Activated naive CD4-positive, alpha-beta T cell treated with anti-CD3 and anti-CD28 coated beads, Interleukin-2, amount 50 U/mL, for 72 hours (primary cell): ENCODE results near the gene HDLBP. TPM values are rescaled to one million over a fixed set of nuclear protein-coding genes. Genes with fewer than 3 reads are reported as not detected.
"Not testable (repeated sequence)": the region's sequence is repeated elsewhere in the genome, so short reads cannot be mapped to it uniquely, and the experiment has no call there.

Experiments used
- ATAC-seq, 2 donors: fragments of 150-1000 bp; cut with Tn5 transposase; 2 replicates each; pipeline ENCODE4 v1.10.0; 2021; ENCODE audit warnings: mild to moderate bottlenecking in 2 of 2, moderate library complexity in 2 of 2
- DNase-seq, 2 donors: peaks; one replicate each; pipeline ENCODE4 v3.0.0; 2021 to 2022; ENCODE audit warnings: low spot score in 2 of 2
- H3K27ac Mint-ChIP-seq, 2 donors: one replicate each; pipeline ENCODE4 v1.8.0; 2022; ENCODE audit warnings: mild to moderate bottlenecking in 2 of 2, mixed read lengths in 2 of 2
- H3K36me3 Mint-ChIP-seq, 2 donors: one replicate each; pipeline ENCODE4 v1.8.0; 2022; ENCODE audit warnings: mixed read lengths in 2 of 2
- H3K9me3 Mint-ChIP-seq, 2 donors: one replicate each; pipeline ENCODE4 v1.8.0; 2022; ENCODE audit warnings: mixed read lengths in 2 of 2
- total RNA-seq, 2 donors: library from RNA; stranded (reverse); gene quantifications; one replicate each; pipeline ENCODE4 v1.2.3, GENCODE V29; 2022

Gene HDLBP
- total RNA-seq, 2 donors from 2014 or later = 276 to 297 TPM

- H3K36me3 Mint-ChIP-seq = peaks cover 6 to 28% of the 10 kb centered on the region in 2 donors
- peak overlapping the region in 1 of 2 donors; percentile 71 for H3K27ac Mint-ChIP-seq
- no peak for ATAC-seq
- no peaks in the 10 kb centered on the region for H3K9me3 Mint-ChIP-seq
- DNase-seq = no peak
Observed at GRCh38 chr2:241340631-241341163, 25.2 kb upstream of the HDLBP start.

GRCh38 chr2:241339839-241340630 lies 24.6 kb upstream of the HDLBP start:
- peak overlapping the region in 1 of 2 donors; percentile 25 for H3K27ac Mint-ChIP-seq
- DNase-seq (no peak), ATAC-seq (no peak)
- H3K36me3 Mint-ChIP-seq = peaks cover 6 to 28% of the 10 kb centered on the region in 2 donors
- H3K9me3 Mint-ChIP-seq = no peaks in the 10 kb centered on the region

GRCh38 chr2:241334813-241335212 lies 19.3 kb upstream of the HDLBP start:
- Mint-ChIP-seq H3K9me3 (no peaks in the 10 kb centered on the region), H3K27ac (no peak overlapping the region), H3K36me3 (peaks cover 0 to 15% of the 10 kb centered on the region in 2 donors)
- DNase-seq (no peak), ATAC-seq (no peak)

- peaks cover 0 to 17% of the 10 kb centered on the region in 2 donors for H3K36me3 Mint-ChIP-seq
- no peak overlapping the region for H3K27ac Mint-ChIP-seq
- DNase-seq (no peak), ATAC-seq (no peak)
- H3K9me3 Mint-ChIP-seq = no peaks in the 10 kb centered on the region
Observed at GRCh38 chr2:241330616-241330981, 15.1 kb upstream of the HDLBP start.

- peaks cover 4 to 17% of the 10 kb centered on the region in 2 donors for H3K36me3 Mint-ChIP-seq
- DNase-seq = no peak
- ATAC-seq = no peak
Observed at GRCh38 chr2:241329669-241330615, 14.5 kb upstream of the HDLBP start.

GRCh38 chr2:241325257-241325656 lies 9.8 kb upstream of the HDLBP start:
- no peak for ATAC-seq
- Mint-ChIP-seq H3K9me3 (no peaks in the 10 kb centered on the region), H3K27ac (no peak overlapping the region), H3K36me3 (peaks cover 4 to 22% of the 10 kb centered on the region in 2 donors)
- no peak for DNase-seq

More at GRCh38 chr2:241329669-241330615, 14.5 kb upstream of the HDLBP start:
- no peaks in the 10 kb centered on the region for H3K9me3 Mint-ChIP-seq
- no peak overlapping the region for H3K27ac Mint-ChIP-seq

- Mint-ChIP-seq H3K9me3 (no peaks in the 10 kb centered on the region), H3K36me3 (peaks cover 4 to 23% of the 10 kb centered on the region in 2 donors), H3K27ac (no peak overlapping the region)
- DNase-seq (no peak), ATAC-seq (no peak)
Observed at GRCh38 chr2:241324775-241325174, 9.3 kb upstream of the HDLBP start.

- peaks cover 4 to 24% of the 10 kb centered on the region in 2 donors for H3K36me3 Mint-ChIP-seq
- ATAC-seq (no peak), DNase-seq (no peak)
- H3K27ac Mint-ChIP-seq = no peak overlapping the region
- no peaks in the 10 kb centered on the region for H3K9me3 Mint-ChIP-seq
Observed at GRCh38 chr2:241323778-241324177, 8.3 kb upstream of the HDLBP start.

GRCh38 chr2:241321886-241322285 lies 6.4 kb upstream of the HDLBP start:
- ATAC-seq = no peak
- H3K27ac Mint-ChIP-seq = no peak overlapping the region
- peaks cover 19 to 28% of the 10 kb centered on the region in 2 donors for H3K36me3 Mint-ChIP-seq
- DNase-seq = no peak
- no peaks in the 10 kb centered on the region for H3K9me3 Mint-ChIP-seq

- no peaks in the 10 kb centered on the region for H3K9me3 Mint-ChIP-seq
- no peak for DNase-seq
- no peak for ATAC-seq
- H3K27ac Mint-ChIP-seq = no peak overlapping the region
- peaks cover 27 to 32% of the 10 kb centered on the region in 2 donors for H3K36me3 Mint-ChIP-seq
Observed at GRCh38 chr2:241321033-241321432, 5.6 kb upstream of the HDLBP start.

GRCh38 chr2:241320394-241320793 lies 4.9 kb upstream of the HDLBP start:
- DNase-seq (no peak), ATAC-seq (no peak)
- H3K9me3 Mint-ChIP-seq = no peaks in the 10 kb centered on the region
- H3K36me3 Mint-ChIP-seq = peaks cover 28 to 32% of the 10 kb centered on the region in 2 donors
- no peak overlapping the region for H3K27ac Mint-ChIP-seq

GRCh38 chr2:241318830-241319229 lies 3.4 kb upstream of the HDLBP start:
- not testable (repeated sequence) for ATAC-seq, DNase-seq, H3K9me3 Mint-ChIP-seq, H3K27ac Mint-ChIP-seq
- peaks cover 29% of the 10 kb centered on the region in 2 donors for H3K36me3 Mint-ChIP-seq

- peak overlapping the region in 1 of 2 donors; percentile 99 for H3K27ac Mint-ChIP-seq
- DNase-seq = no peak
- H3K36me3 Mint-ChIP-seq = peaks cover 28 to 29% of the 10 kb centered on the region in 2 donors
- no peaks in the 10 kb centered on the region for H3K9me3 Mint-ChIP-seq
- ATAC-seq = no peak
Observed at GRCh38 chr2:241317391-241317790, 1.9 kb upstream of the HDLBP start.

- Mint-ChIP-seq H3K36me3 (peaks cover 28 to 29% of the 10 kb centered on the region in 2 donors), H3K27ac (peak overlapping the region; percentile 92 to 99), H3K9me3 (no peaks in the 10 kb centered on the region)
- ATAC-seq (no peak), DNase-seq (no peak)
Observed at GRCh38 chr2:241316825-241317224, 1.4 kb upstream of the HDLBP start.

GRCh38 chr2:241315879-241316631 lies 583 bp upstream of the HDLBP start, which contains the start of gene SEPTIN2:
Gene SEPTIN2 (plus strand): TSS chr2:241315925. CDS start chr2:241324233, 8,308 bp downstream.
- peak; percentile 74 to 76 for DNase-seq
- ATAC-seq = peak; percentile 15 to 55
- Mint-ChIP-seq H3K9me3 (no peaks in the 10 kb centered on the region), H3K27ac (peak within 1 kb of the TSS; percentile 99 to 100), H3K36me3 (peaks cover 28 to 29% of the 10 kb centered on the region in 2 donors)
